ENCODE data around the gene VGLL4.
A peak's percentile ranks its signal among the peaks of the same experiment; 100 is the strongest.
"Not testable (repeated sequence)": the region's sequence is repeated elsewhere in the genome, so short reads cannot be mapped to it uniquely, and the experiment has no call there.

Gene VGLL4

DNA sequence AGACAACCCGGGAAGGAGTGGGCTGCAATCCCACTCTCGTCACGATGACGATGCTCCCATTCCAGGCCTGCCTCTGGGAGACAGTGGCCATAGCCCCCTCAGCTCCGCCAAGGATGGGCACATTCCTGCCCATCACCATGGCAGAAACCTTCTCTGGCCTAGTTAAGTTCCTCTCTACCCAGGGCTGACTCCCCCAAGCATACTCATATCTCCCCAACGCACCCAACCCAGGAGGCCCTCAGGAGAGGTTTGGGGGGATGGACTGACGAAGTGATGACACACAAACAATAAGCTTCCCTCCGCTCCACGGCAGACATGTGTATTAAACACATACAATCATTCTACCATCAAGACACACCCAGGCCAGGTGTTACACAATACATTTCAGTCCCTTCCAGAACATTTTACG, 60.1 kb downstream of the VGLL4 start:
- no peak for DNase-seq (ENCODE audit: low spot score)

DNA sequence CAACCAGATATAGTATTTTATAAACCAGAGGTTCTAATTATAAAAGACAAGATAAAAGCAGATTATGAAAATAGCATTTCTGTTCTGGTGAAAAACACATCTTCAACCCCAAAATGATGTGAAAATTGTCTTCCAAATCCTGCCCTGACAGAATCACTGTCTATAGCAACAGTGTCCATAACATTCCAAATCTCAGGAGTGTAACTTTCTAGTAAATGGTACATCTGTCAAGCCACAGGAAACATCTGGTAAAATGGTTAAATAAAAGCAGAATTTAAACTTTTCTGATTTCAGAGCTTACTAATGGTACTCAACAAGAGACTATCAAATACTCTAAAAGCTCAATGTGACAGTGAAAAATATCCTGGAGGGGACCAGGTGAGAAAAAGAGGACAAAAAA, 60.5 kb downstream of the VGLL4 start:
- DNase-seq (ENCODE audit: low spot score) = no peak

DNA sequence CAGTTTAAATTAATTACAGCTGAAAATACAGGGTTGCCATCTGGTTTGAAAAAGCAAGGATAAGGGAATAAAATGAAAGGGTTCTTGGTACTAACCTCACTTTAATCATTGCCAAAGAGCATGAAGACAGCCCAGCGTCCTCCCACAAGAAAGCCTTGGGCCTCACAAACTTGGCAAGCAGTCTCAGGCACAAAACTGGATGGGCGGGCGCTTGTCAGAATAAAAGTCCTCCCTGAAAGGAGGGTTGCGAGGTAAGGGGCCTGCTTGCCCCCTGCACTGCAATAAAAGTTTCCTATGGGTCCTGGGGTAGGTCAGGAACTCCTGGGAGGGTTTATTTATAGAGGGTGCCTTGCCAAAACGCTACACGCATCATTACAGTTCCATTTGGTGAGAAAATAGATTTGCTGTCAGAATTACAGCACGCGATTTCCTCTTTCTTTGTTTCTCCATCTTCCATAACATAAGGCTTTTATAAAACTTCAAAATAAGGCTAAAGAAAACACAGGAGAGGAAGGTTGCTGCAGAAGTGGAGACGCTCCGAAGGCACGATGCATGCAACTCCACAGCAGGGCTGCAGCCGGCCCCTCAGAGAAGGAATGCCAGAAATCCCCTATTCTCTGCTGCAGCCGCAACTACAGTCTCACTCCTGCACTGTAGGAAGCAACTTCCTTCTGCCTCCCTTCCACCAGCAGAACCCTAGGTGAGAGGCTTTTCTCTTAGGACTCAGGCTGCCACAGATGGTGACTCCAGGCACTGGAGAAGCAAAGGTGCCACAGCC, 61.3 kb downstream of the VGLL4 start:
- DNase-seq (ENCODE audit: low spot score) = peak; percentile 83

GRCh38 chr3:11581237-11582190, 62.2 kb downstream of the VGLL4 start:
- DNase-seq (ENCODE audit: low spot score) = no peak

DNA sequence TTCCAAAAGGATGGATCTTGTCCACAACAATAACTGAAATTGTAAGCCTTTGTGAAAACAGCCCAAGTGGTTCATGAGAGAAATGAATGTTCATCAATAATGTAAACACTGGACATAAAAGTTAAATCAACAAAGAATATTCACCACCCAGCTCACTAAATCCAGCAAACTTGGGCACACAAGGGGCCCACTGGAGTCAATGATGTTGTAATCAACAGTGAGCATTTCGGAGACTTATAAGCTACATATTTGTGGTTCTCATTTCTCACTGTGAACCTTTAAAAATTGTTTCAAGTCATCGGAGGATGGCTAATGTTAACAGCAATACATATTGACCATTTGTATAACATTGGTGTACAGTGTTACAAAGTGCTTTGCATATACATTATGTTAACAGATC, 63.1 kb downstream of the VGLL4 start:
- DNase-seq (ENCODE audit: low spot score) = no peak

- DNase-seq (ENCODE audit: low spot score) = no peak
Measured at GRCh38 chr3:11578169-11578568, 65.5 kb downstream of the VGLL4 start.

DNA sequence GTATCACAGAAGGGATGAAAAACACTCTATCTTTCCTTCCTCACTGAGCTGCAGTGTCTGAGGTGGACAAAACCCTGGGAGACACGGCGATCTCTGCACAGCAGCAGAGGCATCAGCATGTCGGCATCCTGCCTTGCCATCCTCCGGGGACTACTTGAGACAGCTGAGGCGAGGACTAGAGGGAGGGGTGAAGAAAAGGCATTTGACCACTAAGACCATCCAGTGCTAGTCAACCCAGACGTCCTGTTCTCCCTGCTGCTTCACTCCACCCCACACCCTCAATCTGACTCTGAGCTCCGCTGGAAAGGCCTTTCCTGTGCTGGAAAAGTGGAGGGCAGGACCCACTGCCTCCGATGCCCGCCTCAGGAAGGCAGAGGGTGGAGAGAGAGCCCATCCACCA, 67.3 kb downstream of the VGLL4 start:
- DNase-seq (ENCODE audit: low spot score) = no peak

DNA sequence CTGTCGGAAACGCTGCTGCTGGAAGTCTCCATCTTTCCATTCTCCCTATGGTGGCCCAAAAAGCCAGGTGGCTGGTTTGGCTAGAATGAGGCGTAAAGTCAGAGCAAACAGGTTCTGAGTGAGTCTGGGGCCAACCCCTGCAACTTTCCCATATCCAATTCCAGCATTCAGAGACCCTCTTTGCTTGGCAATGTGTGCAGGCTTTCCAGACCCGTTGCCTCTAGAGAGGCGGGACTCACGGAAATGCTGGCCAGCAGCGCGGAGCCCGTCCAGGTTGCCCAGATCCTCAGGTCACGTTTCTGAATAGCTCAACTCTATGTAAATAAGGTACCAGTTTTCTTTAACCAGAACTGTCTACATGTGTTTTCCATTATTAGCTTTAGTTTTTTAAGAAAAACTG, 68.0 kb downstream of the VGLL4 start:
- DNase-seq (ENCODE audit: low spot score) = no peak

DNA sequence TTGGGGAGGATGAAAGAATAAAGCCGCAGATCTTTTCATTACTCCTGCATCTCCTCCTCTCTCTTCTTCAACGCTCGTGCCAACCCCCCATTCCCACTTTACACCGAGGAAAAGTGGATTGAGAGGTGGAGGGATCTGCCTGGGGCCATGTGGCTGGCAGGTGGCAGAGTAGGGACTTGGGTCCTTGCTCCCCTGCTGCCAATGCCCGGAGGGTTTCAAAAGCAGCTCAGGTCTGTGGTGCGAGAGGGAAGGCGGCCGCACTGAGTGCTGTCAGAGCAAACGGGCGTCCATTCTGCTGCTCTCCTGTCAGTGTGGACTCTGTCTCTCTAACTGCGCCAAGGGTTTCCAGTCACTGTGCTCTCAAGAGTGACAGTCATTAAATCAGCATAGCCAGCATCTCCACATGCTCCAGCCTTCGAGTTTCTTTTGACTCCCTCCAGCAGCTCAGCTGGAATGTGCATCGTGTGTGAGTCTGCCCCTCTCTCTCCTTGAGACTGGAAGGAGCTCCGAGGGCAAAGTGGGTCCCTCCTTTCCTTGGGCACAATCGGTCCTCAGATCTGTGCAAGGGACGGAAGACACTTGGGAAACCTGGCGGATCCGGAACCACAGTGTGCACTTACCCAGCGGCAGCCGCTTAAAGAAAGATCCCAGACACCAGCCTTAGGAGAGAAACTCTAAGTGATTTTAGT, 68.6 kb downstream of the VGLL4 start:
- DNase-seq (ENCODE audit: low spot score) = no peak

GRCh38 chr3:11572660-11573059, 71.1 kb downstream of the VGLL4 start:
- not testable (repeated sequence) for DNase-seq (ENCODE audit: low spot score)

- peak; percentile 69 for DNase-seq (ENCODE audit: low spot score)
Measured at GRCh38 chr3:11570789-11571495, 72.8 kb downstream of the VGLL4 start.

- peak; percentile 67 for DNase-seq (ENCODE audit: low spot score)
Measured at GRCh38 chr3:11570251-11570650, 73.5 kb downstream of the VGLL4 start.

- no peak for DNase-seq (ENCODE audit: low spot score)
Measured at GRCh38 chr3:11569156-11569741, 74.5 kb downstream of the VGLL4 start.

GRCh38 chr3:11568503-11569155, 75.1 kb downstream of the VGLL4 start:
- peak; percentile 98 for DNase-seq (ENCODE audit: low spot score)

- DNase-seq (ENCODE audit: low spot score) = peak; percentile 89
Measured at GRCh38 chr3:11567516-11568467, 75.9 kb downstream of the VGLL4 start.

DNA sequence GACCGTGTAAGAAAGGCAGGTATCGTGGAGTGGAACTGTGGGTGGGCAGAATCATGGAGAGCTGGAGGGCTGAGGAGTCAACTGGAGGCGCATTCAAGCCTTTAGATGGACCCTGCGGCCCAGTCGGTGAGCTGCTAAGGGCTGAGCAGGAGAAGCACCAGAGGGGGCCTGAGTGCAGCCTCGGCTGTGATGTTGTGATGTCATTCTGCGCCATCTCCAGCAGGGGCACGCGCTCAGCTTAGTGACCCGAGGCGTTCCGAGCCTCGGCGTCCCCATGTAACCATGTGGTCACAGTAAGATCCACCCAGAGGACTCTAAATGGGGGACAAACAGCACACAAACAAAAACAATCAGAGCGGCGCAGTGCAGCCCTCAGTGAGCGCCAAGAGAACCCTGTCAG, 76.8 kb downstream of the VGLL4 start:
- no peak for DNase-seq (ENCODE audit: low spot score)

- DNase-seq (ENCODE audit: low spot score) = no peak
Measured at GRCh38 chr3:11566478-11566877, 77.2 kb downstream of the VGLL4 start.

DNA sequence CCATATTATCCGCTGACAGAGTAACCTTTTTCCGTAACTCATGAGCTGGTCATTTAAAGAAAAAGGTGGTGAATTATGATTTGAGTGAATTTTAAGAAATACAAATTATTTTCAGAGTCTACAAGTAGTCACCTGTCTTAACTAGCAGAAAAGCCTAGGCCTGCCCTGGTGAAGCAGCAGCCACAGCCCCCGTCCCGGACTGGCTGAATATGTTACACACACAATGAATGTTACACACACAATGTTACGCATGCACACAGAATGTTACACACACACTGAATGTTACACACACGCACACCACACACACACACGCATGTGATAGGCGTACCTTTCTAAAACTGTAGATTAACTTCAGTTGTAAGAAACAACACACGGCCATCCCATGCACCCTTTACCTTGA, 77.8 kb downstream of the VGLL4 start:
- no peak for DNase-seq (ENCODE audit: low spot score)

GRCh38 chr3:11565492-11565891, 78.2 kb downstream of the VGLL4 start:
- DNase-seq (ENCODE audit: low spot score) = no peak

DNA sequence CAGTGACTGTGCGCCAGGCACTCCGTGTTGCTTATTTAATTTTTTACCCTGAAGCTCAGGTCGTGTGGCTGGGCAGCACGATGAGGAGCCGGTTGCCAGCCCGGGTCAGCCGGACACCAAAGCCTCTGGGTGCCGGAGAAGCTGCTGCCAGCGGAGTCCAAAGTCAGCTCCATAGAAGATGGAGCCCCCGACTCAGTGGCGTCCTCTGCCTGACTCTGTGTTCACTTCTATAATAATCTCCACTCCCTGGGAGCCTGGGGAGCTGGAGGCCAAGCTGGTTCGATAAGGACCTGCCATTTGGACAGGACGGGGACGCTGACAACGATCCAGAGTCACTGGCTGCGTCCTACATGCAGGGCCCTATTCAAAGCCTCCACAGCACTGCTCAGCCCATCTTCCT, 78.6 kb downstream of the VGLL4 start:
- no peak for DNase-seq (ENCODE audit: low spot score)

All from hepatic stellate cell (primary cell).